Cardiac muscle cell (in vitro differentiated cells and primary cell): ENCODE results near the gene MICA. TPM values are rescaled to one million over a fixed set of nuclear protein-coding genes. Genes with fewer than 3 reads are reported as not detected.
A peak's percentile ranks its signal among the peaks of the same experiment; 100 is the strongest.
"Not testable (repeated sequence)": the region's sequence is repeated elsewhere in the genome, so short reads cannot be mapped to it uniquely, and the experiment has no call there.

Source experiments
- DNase-seq, 2 donors: peaks; one replicate each; pipeline versions ENCODE4 v3.0.0 to v3.0.0-alpha.2; 2010 to 2017; ENCODE audit warnings: low read depth in 1 of 2, low spot score in 1 of 2
- H3K27ac ChIP-seq: fragments of 200-600 bp; sonication (generic); 2 replicates; pipeline ENCODE4 v1.5.1; 2016
- H3K27me3 ChIP-seq: fragments of 200-600 bp; sonication (generic); 2 replicates; pipeline ENCODE4 v1.6.0; 2016; ENCODE audit warnings: control low read depth
- H3K36me3 ChIP-seq: fragments of 200-600 bp; sonication (generic); 2 replicates; pipeline ENCODE4 v1.5.1; 2016; ENCODE audit warnings: control low read depth
- H3K4me1 ChIP-seq: fragments of 200-600 bp; sonication (generic); 2 replicates; pipeline ENCODE4 v1.8.1; 2017; ENCODE audit warnings: low read depth, mild to moderate bottlenecking, mixed run types
- H3K4me3 ChIP-seq: fragments of 200-600 bp; sonication (generic); 2 replicates; pipeline ENCODE4 v1.5.1; 2016; ENCODE audit warnings: mild to moderate bottlenecking
- H3K9me3 ChIP-seq: fragments of 200-600 bp; sonication (generic); 2 replicates; pipeline ENCODE4 v1.5.1; 2017; ENCODE audit warnings: low read depth, mild to moderate bottlenecking, control low read depth
- CTCF ChIP-seq: IDR thresholded peaks from 2 replicates; pipeline ENCODE4 v1.5.1; 2012; ENCODE audit warnings: low read depth, mild to moderate bottlenecking, low read length
- polyA plus RNA-seq: library from polyadenylated mRNA; unstranded; fragments of >200 nt; fragmentation: Nextera tagmentation; extraction: Ambion mirVana; gene quantifications from 2 replicates; pipeline ENCODE4 v1.2.1, GENCODE V29; 2016
- total RNA-seq: library from RNA; depleted of rRNA; stranded (reverse); fragments of >200 nt; gene quantifications from 2 replicates; pipeline ENCODE4 v1.2.3, GENCODE V29; 2016

Gene MICA
- total and polyA plus RNA-seq, 2 experiments from 2014 or later = 7.8 to 16.4 TPM

DNA sequence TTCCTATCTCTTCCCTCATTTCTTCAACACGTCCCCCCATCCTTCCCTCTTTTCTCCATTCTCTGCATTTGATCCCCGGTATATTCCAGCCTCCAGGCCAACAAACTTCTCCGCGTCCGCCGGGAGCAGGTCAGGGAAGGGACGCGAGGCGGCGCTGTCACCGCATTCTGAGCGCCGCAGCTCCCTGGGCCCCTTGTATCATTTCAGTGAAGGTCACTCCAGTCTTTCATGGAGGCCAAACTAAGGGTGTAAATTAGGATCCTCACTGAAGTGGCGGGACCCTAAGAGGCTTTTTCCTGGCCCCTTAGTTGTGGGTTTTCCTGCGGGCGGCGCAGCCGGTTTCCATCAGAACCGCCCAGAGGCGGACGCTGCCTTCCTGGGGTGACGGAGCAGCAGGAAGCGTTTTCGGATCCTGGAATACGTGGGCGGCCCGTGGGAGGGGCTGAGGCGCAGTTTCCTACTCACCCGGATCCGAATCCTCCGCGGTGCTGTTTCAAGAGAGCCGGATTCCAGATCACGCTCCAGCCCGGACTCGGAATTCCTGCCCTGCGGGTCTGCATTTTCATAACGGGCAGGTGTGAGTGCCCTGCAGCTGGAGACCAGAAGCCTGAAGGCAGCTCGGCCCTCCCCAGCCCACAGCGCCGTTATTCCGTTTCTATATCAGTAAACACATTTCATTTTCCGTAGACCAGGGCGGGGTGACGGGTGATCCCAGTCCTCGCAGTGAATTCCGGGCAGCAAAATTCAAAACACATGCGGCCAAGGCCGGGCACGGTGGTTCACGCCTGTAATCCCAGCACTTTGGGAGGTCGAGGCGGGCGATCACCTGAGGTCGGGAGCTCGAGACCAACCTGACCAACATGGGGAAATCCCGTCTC, 3.6 kb upstream of the MICA start:
- peak; percentile 91 to 95 for DNase-seq
- peak overlapping the region; percentile 78 for H3K27ac ChIP-seq
- H3K27me3 ChIP-seq = peaks cover 20% of the 10 kb centered on the region
- H3K9me3 ChIP-seq = no peaks in the 10 kb centered on the region
- peak overlapping the region; percentile 59 for H3K4me3 ChIP-seq
- peak; percentile 96 for TF ChIP-seq CTCF
- no peaks in the 10 kb centered on the region for H3K36me3 ChIP-seq
- no peaks in the 10 kb centered on the region for H3K4me1 ChIP-seq

DNA sequence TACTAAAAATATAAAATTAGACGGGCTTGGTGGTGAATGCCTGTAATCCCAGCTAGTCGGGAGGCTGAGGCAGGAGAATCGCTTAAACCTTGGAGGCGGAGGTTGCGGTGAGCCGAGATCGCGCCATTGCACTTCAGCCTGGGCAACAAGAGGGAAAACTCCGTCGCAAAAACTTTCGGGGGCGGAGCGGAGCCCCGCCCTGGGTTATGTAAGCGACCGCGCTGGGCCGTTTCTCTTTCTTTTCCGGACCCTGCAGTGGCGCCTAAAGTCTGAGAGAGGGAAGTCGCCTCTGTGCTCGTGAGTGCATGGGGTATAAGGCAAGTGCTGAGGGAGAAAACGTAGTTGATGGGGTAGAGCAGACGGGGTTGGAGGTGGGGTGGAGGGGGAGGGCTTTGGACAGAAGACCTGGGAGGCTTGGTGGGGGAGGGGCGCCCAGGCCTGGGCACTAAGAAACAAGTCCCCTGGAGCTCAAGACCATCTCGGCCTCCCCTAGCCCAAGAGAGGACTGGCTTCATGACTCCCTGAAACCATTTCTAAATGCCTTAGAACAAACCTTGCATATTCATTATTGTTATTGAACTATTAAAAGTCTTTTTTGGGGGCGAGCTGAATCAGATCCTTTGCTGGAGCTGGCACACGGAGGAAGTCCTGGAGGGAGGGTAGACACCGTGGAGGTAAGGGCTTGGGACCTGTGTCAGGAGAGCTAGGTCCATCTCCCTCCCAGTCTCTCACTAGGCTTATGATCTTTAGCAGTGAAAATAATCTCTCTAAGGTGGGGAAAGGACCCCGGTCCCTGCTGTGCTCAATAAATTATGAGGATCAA, 2.7 kb upstream of the MICA start:
- H3K27me3 ChIP-seq = peaks cover 20% of the 10 kb centered on the region
- H3K27ac ChIP-seq = peak overlapping the region; percentile 78
- no peak for TF ChIP-seq CTCF
- no peaks in the 10 kb centered on the region for H3K9me3 ChIP-seq
- H3K4me3 ChIP-seq = peak overlapping the region; percentile 59
- DNase-seq = peak; percentile 12 to 61
- H3K4me1 ChIP-seq = no peaks in the 10 kb centered on the region
- no peaks in the 10 kb centered on the region for H3K36me3 ChIP-seq

DNA sequence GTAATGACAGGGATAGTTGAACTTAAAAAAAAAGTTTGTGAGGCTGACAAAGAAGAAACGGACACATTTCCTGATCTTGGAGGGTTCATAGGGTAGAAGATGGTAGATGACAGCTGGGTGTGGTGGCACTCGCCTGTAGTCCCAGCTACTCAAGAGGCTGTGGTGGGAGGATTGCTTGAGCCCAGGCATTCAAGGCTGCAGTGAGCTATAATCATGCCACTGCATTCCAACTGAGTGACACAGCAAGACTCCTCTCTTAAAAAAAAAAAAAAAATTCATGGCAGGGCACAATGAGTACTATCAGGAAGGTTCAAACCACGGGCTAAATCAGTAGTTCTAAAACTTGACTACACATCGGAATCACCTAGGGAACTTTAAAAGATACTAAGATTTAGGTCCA, 2.0 kb upstream of the MICA start:
- DNase-seq = peak in 1 of 2 donors; percentile 80
- Histone ChIP-seq H3K4me1 (no peaks in the 10 kb centered on the region), H3K27ac (no peak overlapping the region), H3K4me3 (no peak overlapping the region), H3K36me3 (no peaks in the 10 kb centered on the region), H3K9me3 (no peaks in the 10 kb centered on the region), H3K27me3 (peaks cover 20% of the 10 kb centered on the region)
- TF ChIP-seq CTCF = no peak

DNA sequence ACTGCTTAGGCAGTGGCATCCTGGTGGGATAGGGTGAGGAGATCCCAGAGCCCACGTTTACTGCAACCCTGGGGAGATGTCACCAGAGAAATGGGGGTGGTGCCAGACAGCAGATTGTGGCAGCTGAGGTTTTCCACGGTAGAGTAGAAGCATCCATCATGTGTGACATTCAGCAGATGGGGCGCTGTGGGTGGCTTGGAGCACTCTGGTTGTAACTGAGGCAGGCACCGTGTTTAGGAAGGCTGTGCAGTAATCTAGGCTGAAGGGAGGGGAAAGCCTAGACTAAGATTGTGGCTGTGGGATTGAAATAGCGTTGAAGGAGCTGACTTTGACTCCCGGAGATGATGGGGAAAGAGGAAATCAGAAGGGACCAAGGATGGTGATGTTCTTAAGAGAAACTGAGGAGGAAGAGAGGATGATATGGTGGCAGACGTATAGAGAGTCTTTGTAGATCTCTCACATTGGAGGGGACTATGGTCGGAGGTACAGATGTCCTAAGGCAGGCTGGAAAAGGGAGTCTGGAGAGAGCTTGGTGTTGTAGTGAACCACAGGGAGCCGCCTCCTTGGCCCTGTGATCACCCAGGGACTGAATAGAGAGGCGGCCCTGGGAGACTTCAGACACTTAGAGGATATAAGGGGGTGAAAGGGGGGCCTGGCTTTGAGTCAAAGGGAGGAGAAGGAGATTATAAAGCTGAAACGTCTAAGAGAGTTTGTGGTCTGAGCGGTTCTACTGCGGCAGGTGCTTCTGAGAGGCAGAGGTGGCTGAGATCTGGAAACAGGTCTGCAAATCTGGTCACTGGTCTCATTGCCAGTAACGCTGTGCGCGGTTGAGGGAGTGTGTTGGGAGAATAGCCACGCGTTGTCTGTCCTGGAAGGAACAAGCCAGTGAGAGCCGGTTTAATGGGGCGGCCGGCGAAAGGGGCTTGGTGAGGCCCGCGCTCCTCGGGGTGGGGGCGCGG, 792 bp upstream of the MICA start:
- H3K4me1 ChIP-seq = no peaks in the 10 kb centered on the region
- no peaks in the 10 kb centered on the region for H3K9me3 ChIP-seq
- peak overlapping the region; percentile 56 for H3K4me3 ChIP-seq
- TF ChIP-seq CTCF = no peak
- DNase-seq = peak in 1 of 2 donors; percentile 23
- peaks cover 20% of the 10 kb centered on the region for H3K27me3 ChIP-seq
- no peaks in the 10 kb centered on the region for H3K36me3 ChIP-seq
- H3K27ac ChIP-seq = peak overlapping the region; percentile 42

DNA sequence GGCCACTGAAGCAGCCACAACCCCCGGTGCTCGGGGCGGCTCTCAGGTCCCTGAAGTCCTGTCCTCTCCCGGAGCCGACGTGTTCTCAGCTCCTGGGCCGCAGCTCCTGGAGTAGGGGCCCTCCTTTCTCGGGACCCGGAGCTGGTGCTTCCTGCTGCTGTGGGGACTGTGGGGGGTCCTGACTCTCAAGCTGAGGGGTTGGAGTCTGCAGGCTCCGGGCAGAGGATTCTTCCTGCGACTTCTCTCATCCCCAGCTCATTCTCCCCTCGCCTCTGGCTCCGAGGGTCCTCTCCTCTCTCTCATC, 618 bp downstream of the MICA start:
- H3K27ac ChIP-seq = not testable (repeated sequence)

More for the DNA sequence above, 618 bp downstream of the MICA start:
- not testable (repeated sequence) for H3K4me1 ChIP-seq, H3K9me3 ChIP-seq, DNase-seq, H3K36me3 ChIP-seq
- Histone ChIP-seq H3K4me3 (peak overlapping the region; percentile 56), H3K27me3 (peaks cover 20% of the 10 kb centered on the region)
